H1 (cell line): ENCODE measurements around the gene TRIM14. TPM values are rescaled to one million over a fixed set of nuclear protein-coding genes. Genes with fewer than 3 reads are reported as not detected.

Experiments used
- ASH2L ChIP-seq: fragments of 200-600, 300-600 bp; sonication (generic); IDR thresholded peaks from one replicate; pipeline ENCODE4 v1.7.1; 2017; ENCODE audit warnings: low read length
- CTBP2 ChIP-seq: IDR thresholded peaks from 2 replicates; pipeline ENCODE4 v1.7.0; 2011; ENCODE audit warnings: borderline replicate concordance, mild to moderate bottlenecking, moderate library complexity, mixed read lengths, low read length; ENCODE audit not compliant: insufficient read depth, insufficient read length
- KDM1A ChIP-seq: fragments of 200-600, 300-600 bp; sonication (generic); IDR thresholded peaks from 2 replicates; pipeline ENCODE4 v1.7.1; 2016; ENCODE audit warnings: mild to moderate bottlenecking, low read length, borderline replicate concordance
- polyA plus RNA-seq, 7 experiments: library from polyadenylated mRNA; depleted of rRNA in 3 of 7; stranded (reverse) in 5 of 7; unstranded in 2 of 7; fragments of >200 nt in 5 of 7; fragments of 200-250 nt in 2 of 7; gene quantifications; 1 replicate in 5 of 7; 2 replicates in 1 of 7; 4 replicates in 1 of 7; pipeline versions ENCODE4 v1.2.1 to v1.2.3, GENCODE V29; 2011 to 2013; ENCODE audit warnings: missing spikeins in 2 of 7, mixed read lengths in 2 of 7
- total RNA-seq: library from RNA; stranded (reverse); fragmentation: NEBNext Ultra II Directional; extraction: Animal tissue kit (Norgen Biotek cat#: 25700); gene quantifications from 2 replicates; pipeline ENCODE4 v1.2.1, GENCODE V29; 2021
- TF ChIP-seq, protein P1 (sequence below): IDR thresholded peaks from 2 replicates; pipeline ENCODE4 v1.6.1; 2012; ENCODE audit warnings: inconsistent platforms

The TRIM14 gene
- total and polyA plus RNA-seq, 2 of the 8 experiments (the other 6 are each of a cell fraction or from before 2014, with no cell fraction given) = 9.2 to 19.4 TPM

DNA sequence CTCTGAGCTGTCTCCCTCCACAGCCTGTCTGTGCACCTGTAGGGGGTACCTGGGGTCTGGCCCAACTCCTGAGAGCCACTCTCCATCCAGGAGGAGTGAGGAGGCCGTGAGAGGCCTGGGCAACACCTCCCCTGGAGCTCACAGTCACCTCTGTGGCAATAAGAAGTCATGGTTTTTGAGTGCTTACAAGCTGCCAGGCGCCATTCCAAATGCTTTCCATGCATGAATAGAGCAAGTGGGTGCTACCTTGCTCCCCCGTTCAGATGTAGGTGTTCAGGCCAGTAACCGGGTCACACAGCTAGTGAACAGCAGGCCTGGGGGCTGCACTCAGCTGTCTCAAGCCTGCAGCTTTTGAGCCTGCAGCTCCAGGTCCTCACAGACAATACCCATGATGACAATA, 42.8 kb upstream of the TRIM14 start (continued):
- TF ChIP-seq CTBP2 = no peak
- TF ChIP-seq ASH2L = no peak
- TF ChIP-seq, protein P1, sequence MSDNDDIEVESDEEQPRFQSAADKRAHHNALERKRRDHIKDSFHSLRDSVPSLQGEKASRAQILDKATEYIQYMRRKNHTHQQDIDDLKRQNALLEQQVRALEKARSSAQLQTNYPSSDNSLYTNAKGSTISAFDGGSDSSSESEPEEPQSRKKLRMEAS = no peak
- TF ChIP-seq KDM1A = no peak
